Mesodermal cell (in vitro differentiated cells): ENCODE measurements around the gene ZNF154.

ENCODE experiments used
- H3K27ac ChIP-seq: 2 replicates; pipeline ENCODE4 v1.7.0; 2013; ENCODE audit warnings: mild to moderate bottlenecking, low read depth, low read length, moderate library complexity; ENCODE audit not compliant: severe bottlenecking
- H3K36me3 ChIP-seq: 2 replicates; pipeline ENCODE4 v1.7.1; 2013; ENCODE audit warnings: mild to moderate bottlenecking, low read length, moderate library complexity; ENCODE audit not compliant: control insufficient read depth, insufficient read depth
- H3K4me1 ChIP-seq: one replicate; pipeline ENCODE4 v1.7.1; 2013; ENCODE audit warnings: mild to moderate bottlenecking, low read length; ENCODE audit not compliant: insufficient read depth, control insufficient read depth, poor library complexity, severe bottlenecking
- H3K4me3 ChIP-seq: 2 replicates; pipeline ENCODE4 v1.7.0; 2013; ENCODE audit warnings: low read length, control low read depth, mild to moderate bottlenecking; ENCODE audit not compliant: insufficient read depth, poor library complexity, severe bottlenecking; ENCODE audit errors: extremely low read depth
- H3K9me3 ChIP-seq: 2 replicates; pipeline ENCODE4 v1.7.1; 2013; ENCODE audit warnings: mild to moderate bottlenecking, low read length, moderate library complexity; ENCODE audit not compliant: control insufficient read depth
- WGBS, 2 experiments: methylation state at CpG; one replicate each; pipeline ENCODE4 v1.1.5; 2013; ENCODE audit warnings: missing lambda C conversion rate in 2 of 2; ENCODE audit not compliant: insufficient coverage in 2 of 2; 5-methylcytosine and 5-hydroxymethylcytosine counted together

ZNF154 gene

GRCh38 chr19:57682226-57682766 lies 26.7 kb downstream of the ZNF154 start:
- Histone ChIP-seq H3K4me3 (peak overlapping the region; percentile 91), H3K4me1 (peaks cover 3% of the 10 kb centered on the region), H3K36me3 (peaks cover 45% of the 10 kb centered on the region), H3K9me3 (peaks cover 48% of the 10 kb centered on the region), H3K27ac (no peak overlapping the region)
- WGBS, 2 experiments = 5% methylated on average over 17 to 19 of the region's 19 CpGs

GRCh38 chr19:57675881-57676280 lies 33.1 kb downstream of the ZNF154 start:
- no peak overlapping the region for H3K27ac ChIP-seq
- peaks cover 5% of the 10 kb centered on the region for H3K9me3 ChIP-seq
- no peaks in the 10 kb centered on the region for H3K36me3 ChIP-seq
- no peak overlapping the region for H3K4me3 ChIP-seq
- no peaks in the 10 kb centered on the region for H3K4me1 ChIP-seq
- WGBS, 2 experiments = 75 to 83% methylated on average over 2 of the region's 2 CpGs

- WGBS, 2 experiments = 90 to 92% methylated on average over 2 of the region's 4 CpGs
Measured at GRCh38 chr19:57672466-57672865, 36.5 kb downstream of the ZNF154 start.

GRCh38 chr19:57671124-57671895 lies 37.7 kb downstream of the ZNF154 start:
- no peaks in the 10 kb centered on the region for H3K4me1 ChIP-seq
- no peaks in the 10 kb centered on the region for H3K9me3 ChIP-seq
- H3K27ac ChIP-seq = no peak overlapping the region
- no peaks in the 10 kb centered on the region for H3K36me3 ChIP-seq
- no peak overlapping the region for H3K4me3 ChIP-seq
- WGBS, 2 experiments = 73 to 74% methylated on average over 5 to 6 of the region's 7 CpGs

More at GRCh38 chr19:57672466-57672865, 36.5 kb downstream of the ZNF154 start:
- no peaks in the 10 kb centered on the region for H3K36me3 ChIP-seq
- H3K9me3 ChIP-seq = no peaks in the 10 kb centered on the region
- H3K4me1 ChIP-seq = no peaks in the 10 kb centered on the region
- H3K27ac ChIP-seq = no peak overlapping the region
- no peak overlapping the region for H3K4me3 ChIP-seq

- Histone ChIP-seq H3K4me1 (no peaks in the 10 kb centered on the region), H3K36me3 (no peaks in the 10 kb centered on the region), H3K4me3 (no peak within 1 kb of the TSS), H3K27ac (no peak within 1 kb of the TSS), H3K9me3 (no peaks in the 10 kb centered on the region)
- 100% methylated on average over 2 of the region's 2 CpGs; no CpG with 5 or more reads in 1 of the 2 experiments for WGBS, 2 experiments
Measured at GRCh38 chr19:57668635-57669034, 40.4 kb downstream of the ZNF154 start, which contains the start of gene ZSCAN4. TSS of gene ZSCAN4 (plus strand) at chr19:57668935. CDS start at chr19:57676146, 7,211 bp downstream.

GRCh38 chr19:57667228-57667627 lies 41.8 kb downstream of the ZNF154 start:
- no peaks in the 10 kb centered on the region for H3K4me1 ChIP-seq
- H3K36me3 ChIP-seq = no peaks in the 10 kb centered on the region
- H3K4me3 ChIP-seq = no peak overlapping the region
- H3K27ac ChIP-seq = no peak overlapping the region
- 88 to 92% methylated on average over 1 of the region's 1 CpG for whole genome bisulfite sequencing, 2 experiments
- H3K9me3 ChIP-seq = no peaks in the 10 kb centered on the region

- H3K4me3 ChIP-seq = no peak overlapping the region
Measured at GRCh38 chr19:57665261-57665806, 43.7 kb downstream of the ZNF154 start.

GRCh38 chr19:57664269-57665127 lies 44.5 kb downstream of the ZNF154 start:
- H3K9me3 ChIP-seq = no peaks in the 10 kb centered on the region
- H3K4me1 ChIP-seq = no peaks in the 10 kb centered on the region
- no peaks in the 10 kb centered on the region for H3K36me3 ChIP-seq
- no peak overlapping the region for H3K27ac ChIP-seq
- 2 to 4% methylated on average over 60 to 62 of the region's 64 CpGs for WGBS, 2 experiments
- peak overlapping the region; percentile 50 for H3K4me3 ChIP-seq

More at GRCh38 chr19:57665261-57665806, 43.7 kb downstream of the ZNF154 start:
- no peaks in the 10 kb centered on the region for H3K4me1 ChIP-seq
- H3K36me3 ChIP-seq = no peaks in the 10 kb centered on the region
- 87 to 100% methylated on average over 2 to 7 of the region's 9 CpGs for WGBS, 2 experiments
- H3K9me3 ChIP-seq = no peaks in the 10 kb centered on the region
- H3K27ac ChIP-seq = no peak overlapping the region

GRCh38 chr19:57656346-57656745 lies 52.7 kb downstream of the ZNF154 start:
- Histone ChIP-seq H3K9me3 (peaks cover 11% of the 10 kb centered on the region), H3K36me3 (no peaks in the 10 kb centered on the region), H3K4me1 (peaks cover 6% of the 10 kb centered on the region), H3K4me3 (no peak overlapping the region), H3K27ac (no peak overlapping the region)
- no CpG with 5 or more reads among the region's 1 CpG for WGBS, 2 experiments

GRCh38 chr19:57655443-57655842 lies 53.6 kb downstream of the ZNF154 start:
- H3K9me3 ChIP-seq = peaks cover 11% of the 10 kb centered on the region
- 85 to 90% methylated on average over 1 of the region's 1 CpG for WGBS, 2 experiments
- no peak overlapping the region for H3K4me3 ChIP-seq
- no peak overlapping the region for H3K27ac ChIP-seq
- H3K36me3 ChIP-seq = no peaks in the 10 kb centered on the region
- peaks cover 9% of the 10 kb centered on the region for H3K4me1 ChIP-seq
